ENCODE measurements around the gene ARFGEF3. TPM values are rescaled to one million over a fixed set of nuclear protein-coding genes. Genes with fewer than 3 reads are reported as not detected.

The ARFGEF3 gene
- 7.8 and 8.8 TPM in 2 replicates for total RNA-seq (2014; rRNA removed)
- percentile 76 among the genes with signal in this experiment for Bru-seq, nascent RNA
- percentile 76 among the genes with signal in this experiment for BruChase-seq, experiment 1, labeled RNA remaining after a 6-hour chase
- BruChase-seq, experiment 2, labeled RNA remaining after a 2-hour chase: percentile 78 among the genes with signal in this experiment
- long read RNA-seq, partial matches to known transcripts: 31 of 39 reads
- long read RNA-seq, other reads (novel, unspliced or antisense): 8 of 39 reads

- Histone ChIP-seq H2AFZ (ENCODE audit: low read length) (peak within 1 kb of the TSS; percentile 92), H3K4me1 (ENCODE audit: insufficient read depth, low read length) (peaks cover 18% of the 10 kb centered on the region), H3F3A (ENCODE audit: low read length, unreplicated experiment) (no peaks in the 10 kb centered on the region), H3K4me2 (ENCODE audit: low read length) (peak within 1 kb of the TSS; percentile 93), H3K27ac (ENCODE audit: low read length) (0 out of 2 replicates have a peak within 1 kb of the TSS, but pooled peaks have one; percentile 11), H3K79me2 (ENCODE audit: low read length) (peaks cover 32% of the 10 kb centered on the region), H3K9ac (ENCODE audit: low read length) (peak within 1 kb of the TSS; percentile 65), H3K36me3 (ENCODE audit: low read depth, low read length) (no peaks in the 10 kb centered on the region), H3K27me3 (ENCODE audit: low read length) (peaks cover 19% of the 10 kb centered on the region; the same call in 1 of the 2 replicates), H3K4me3 (ENCODE audit: low read length) (peak within 1 kb of the TSS; percentile 97), H3K9me3 (ENCODE audit: low read length) (no peaks in the 10 kb centered on the region), H4K20me1 (ENCODE audit: low read length) (no peaks in the 10 kb centered on the region), H3K9me2 (replicated peaks; ENCODE audit: low read length) (no peaks in the 10 kb centered on the region)
- DNase-seq (peak; percentile 62), ATAC-seq (peak; percentile 86)
- intact Hi-C loops (cut with micrococcal nuclease): loop anchor here (1.0 to 5.0 kb wide), 2 partner anchors 70 to 241 kb away; partner anchors contain the start of gene HEBP2
- CTCF ChIA-PET: no interaction called here
- POLR2A ChIA-PET (ENCODE audit: unreplicated experiment): no interaction called here
- BruUV-seq (replicated peaks): no TSS peak
- no peak for TF ChIP-seq EZH2 (IDR thresholded peaks at IDR 0.05; ENCODE audit: low read length, unreplicated experiment)
- TF ChIP-seq EZH2phosphoT487 (IDR thresholded peaks at IDR 0.05; ENCODE audit: borderline replicate concordance, low read length): no peak
- TF ChIP-seq CTCF (conservative IDR thresholded peaks at IDR 0.05; ENCODE audit: low read depth, low read length): no peak
Measured at GRCh38 chr6:138161338-138162110, at the start of gene ARFGEF3. ARFGEF3 (plus strand) TSS chr6:138161939; CDS start chr6:138162087, 148 bp downstream.

- ChIA-PET CTCF (interaction anchor here (0.6 kb wide), 1 partner anchor 106 kb away, joined by 5 read pairs; no protein-coding TSS in a partner anchor), POLR2A (ENCODE audit: unreplicated experiment) (no interaction called here)
- no peak for ATAC-seq
- H3K4me2 ChIP-seq (ENCODE audit: low read length): no peak overlapping the region
- BruUV-seq (replicated peaks): no TSS peak
- no peaks in the 10 kb centered on the region for H3K9me2 ChIP-seq (replicated peaks; ENCODE audit: low read length)
- H3K4me1 ChIP-seq (ENCODE audit: insufficient read depth, low read length): peaks cover 10% of the 10 kb centered on the region
- TF ChIP-seq CTCF (conservative IDR thresholded peaks at IDR 0.05; ENCODE audit: low read depth, low read length) (peak; percentile 20; the same call in 1 of the 2 replicates), EZH2 (IDR thresholded peaks at IDR 0.05; ENCODE audit: low read length, unreplicated experiment) (no peak)
- no peak for DNase-seq
- H3K9ac ChIP-seq (ENCODE audit: low read length): no peak overlapping the region
- no peaks in the 10 kb centered on the region for H3K79me2 ChIP-seq (ENCODE audit: low read length)
- no peaks in the 10 kb centered on the region for H3K9me3 ChIP-seq (ENCODE audit: low read length)
- H3F3A ChIP-seq (ENCODE audit: low read length, unreplicated experiment): no peaks in the 10 kb centered on the region
- H4K20me1 ChIP-seq (ENCODE audit: low read length): no peaks in the 10 kb centered on the region
- H3K27ac ChIP-seq (ENCODE audit: low read length): no peak overlapping the region
- intact Hi-C loops (cut with micrococcal nuclease): no loop called here
- no peak overlapping the region for H3K4me3 ChIP-seq (ENCODE audit: low read length)
- H2AFZ ChIP-seq (ENCODE audit: low read length): no peak overlapping the region
- no peaks in the 10 kb centered on the region for H3K27me3 ChIP-seq (ENCODE audit: low read length)
- no peaks in the 10 kb centered on the region; the same call in 1 of the 2 replicates for H3K36me3 ChIP-seq (ENCODE audit: low read depth, low read length)
Measured at GRCh38 chr6:138113588-138114210, 48.0 kb upstream of the ARFGEF3 start.
